Body of pancreas (tissue), 4 donors: ENCODE data around the gene ATP1A1. TPM values are rescaled to one million over a fixed set of nuclear protein-coding genes. Genes with fewer than 3 reads are reported as not detected.

Source experiments
- ATAC-seq: fragments of 150-250 bp; one replicate; pipeline ENCODE4 v1.9.1; 2016
- DNase-seq, 4 donors: peaks; one replicate each; pipeline ENCODE4 v3.0.0-alpha.2; 2019
- H3K27ac ChIP-seq, 4 donors: fragments of 200-600 bp; sonication (generic); 1 replicate in 3 of 4; 2 replicates in 1 of 4; pipeline versions ENCODE4 v1.5.1 to v1.6.1; 2016 to 2019; ENCODE audit warnings: mild to moderate bottlenecking in 1 of 4, mixed read lengths in 1 of 4, moderate library complexity in 1 of 4
- H3K27me3 ChIP-seq, 2 donors: fragments of 200-600 bp; sonication (generic); one replicate each; pipeline ENCODE4 v1.6.0; 2016; ENCODE audit warnings: mild to moderate bottlenecking in 1 of 2
- H3K36me3 ChIP-seq, 2 donors: fragments of 200-600 bp; sonication (generic); replicated peaks in 1 of 2; 2 replicates each; pipeline ENCODE4 v1.5.1; 2016; ENCODE audit warnings: low read depth in 2 of 2; ENCODE audit not compliant: insufficient read depth in 1 of 2
- H3K4me1 ChIP-seq: fragments of 200-600 bp; sonication (generic); one replicate; pipeline ENCODE4 v1.6.0; 2016
- H3K4me3 ChIP-seq, 2 donors: fragments of 200-600 bp; sonication (generic); 1 replicate in 1 of 2; 2 replicates in 1 of 2; pipeline ENCODE4 v1.5.1; 2016 to 2019
- H3K9me3 ChIP-seq, 3 donors: fragments of 200-600 bp; sonication (generic); 1 replicate in 2 of 3; 2 replicates in 1 of 3; pipeline ENCODE4 v1.5.1; 2016
- CTCF ChIP-seq, 7 experiments: fragments of 450-650 bp in 4 of 7; fragments of 200-600 bp in 3 of 7; sonication (generic) in 3 of 7; IDR thresholded peaks; one replicate each; pipeline ENCODE4 v1.5.1; 2016 to 2019; ENCODE audit warnings: antibody characterized with exemption in 7 of 7
- POLR2A ChIP-seq, 3 donors: fragments of 450-650 bp; IDR thresholded peaks; one replicate each; pipeline ENCODE4 v1.6.1; 2016; ENCODE audit warnings: antibody characterized with exemption in 3 of 3, mild to moderate bottlenecking in 2 of 3
- WGBS, 2 donors: methylation state at CpG; one replicate each; pipeline ENCODE4 v1.1.5; 2017; 5-methylcytosine and 5-hydroxymethylcytosine counted together
- intact Hi-C: fragments of 100-400 bp; cut with DNase I; formaldehyde crosslinking; loops from one replicate; pipeline ENCODE4 v1.15.1; 2023
- total RNA-seq, 2 donors: library from RNA; depleted of rRNA; stranded (reverse); fragments of >200 nt; gene quantifications; one replicate each; pipeline ENCODE4 v1.1.0, GENCODE V29; 2016

Gene ATP1A1
- total RNA-seq, 2 donors from 2014 or later: 423 to 593 TPM

- DNase-seq (no peak), ATAC-seq (no peak)
- Histone ChIP-seq H3K27me3 (no peaks in the 10 kb centered on the region), H3K9me3 (no peaks in the 10 kb centered on the region), H3K4me3 (no peak overlapping the region), H3K36me3 (no peaks in the 10 kb centered on the region), H3K27ac (peak overlapping the region in 3 of 4 donors; percentile 85 to 88 (median 86)), H3K4me1 (peaks cover 5% of the 10 kb centered on the region)
- 81 to 82% methylated on average over 7 of the region's 7 CpGs for WGBS, 2 donors
- no peak for TF ChIP-seq CTCF (IDR thresholded peaks at IDR 0.05)
- TF ChIP-seq POLR2A (IDR thresholded peaks at IDR 0.05): no peak
- intact Hi-C loops: no loop called here
These were observed 58.9 kb downstream of the ATP1A1 start for GRCh38 chr1:116431870-116432500.

DNA sequence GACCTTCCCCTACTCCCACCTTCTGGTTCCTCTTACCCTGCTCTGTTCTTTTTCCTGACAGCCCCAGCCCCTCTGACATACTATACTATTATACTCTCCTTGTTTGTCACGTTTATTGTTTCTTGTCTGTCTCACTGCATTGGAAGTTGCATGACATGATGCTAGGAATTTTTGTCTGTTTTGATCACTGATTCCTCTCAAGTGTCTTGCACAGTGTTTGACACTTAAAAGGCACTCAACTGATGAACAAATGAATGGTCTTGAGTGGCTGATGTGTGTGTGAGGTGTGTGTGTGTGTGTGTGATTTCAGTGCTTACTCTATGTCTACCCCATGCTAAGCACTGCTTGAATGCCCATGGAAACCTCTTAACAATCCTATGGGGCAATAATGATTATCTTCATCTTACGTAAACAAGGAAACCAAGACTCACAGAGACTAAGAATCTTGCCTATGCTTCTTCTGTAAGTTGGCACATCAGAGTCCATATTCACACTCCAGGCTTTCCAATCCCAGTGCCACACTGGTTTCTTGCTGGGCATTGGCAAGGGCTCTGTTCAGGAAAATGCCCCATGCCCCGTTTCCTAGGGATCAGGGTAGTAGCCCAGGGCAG, 59.7 kb downstream of the ATP1A1 start:
- TF ChIP-seq POLR2A (IDR thresholded peaks at IDR 0.05): no peak
- TF ChIP-seq CTCF (IDR thresholded peaks at IDR 0.05): no peak
- ATAC-seq (no peak), DNase-seq (no peak)
- Histone ChIP-seq H3K27me3 (no peaks in the 10 kb centered on the region), H3K4me3 (no peak overlapping the region), H3K36me3 (no peaks in the 10 kb centered on the region), H3K9me3 (no peaks in the 10 kb centered on the region), H3K27ac (peak overlapping the region; percentile 58 to 88 (median 86)), H3K4me1 (peaks cover 5% of the 10 kb centered on the region)
- intact Hi-C loops: no loop called here
- 57 to 76% methylated on average over 3 of the region's 3 CpGs for WGBS, 2 donors

DNA sequence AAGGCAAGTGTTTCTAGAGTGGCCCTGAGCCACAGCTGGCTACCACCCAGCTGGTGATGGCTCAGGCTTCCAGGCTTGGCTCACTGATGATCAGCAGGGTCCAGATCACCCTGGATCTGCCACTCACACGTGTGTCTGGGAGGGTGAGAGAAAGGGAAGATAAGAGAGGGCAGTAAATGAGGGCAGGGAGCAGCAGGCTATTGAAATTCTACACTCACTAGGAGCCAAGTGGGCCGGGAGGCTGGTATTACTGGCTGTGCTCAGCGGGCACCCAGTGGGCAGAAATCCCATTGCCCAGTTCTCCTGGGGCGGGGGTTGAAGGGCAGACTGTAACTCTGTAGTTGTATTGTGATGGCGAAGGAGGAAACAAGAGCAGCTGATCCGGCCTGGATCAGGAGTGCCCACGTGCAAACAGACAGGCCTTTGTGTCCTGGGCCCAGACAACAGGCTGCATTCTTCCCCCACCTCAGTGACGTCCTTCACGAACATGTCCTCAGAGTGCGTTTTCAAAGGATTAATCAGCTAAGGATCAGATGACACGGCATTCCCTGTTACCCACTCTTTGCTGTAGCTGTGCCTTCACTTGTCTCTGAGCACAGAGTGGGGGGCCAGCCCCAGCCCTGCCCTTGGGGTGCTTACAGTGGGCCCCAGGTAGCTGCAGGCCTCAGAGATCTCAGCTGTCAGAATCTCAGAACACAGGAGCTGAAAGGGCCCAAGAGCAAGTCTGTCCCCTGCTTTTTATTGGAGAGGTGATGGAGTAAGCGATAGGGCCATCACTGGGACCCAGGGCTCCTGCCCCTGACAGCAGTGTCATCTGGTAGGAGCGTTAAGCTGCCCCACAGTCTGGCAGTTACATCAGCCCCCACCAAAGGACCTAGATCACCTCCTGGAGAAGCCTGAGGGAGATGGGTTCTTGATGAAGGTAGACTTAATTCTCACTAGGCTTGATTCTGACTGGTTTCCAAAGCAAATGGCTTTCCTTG, 60.5 kb downstream of the ATP1A1 start:
- no peaks in the 10 kb centered on the region for H3K9me3 ChIP-seq
- peaks cover 5% of the 10 kb centered on the region for H3K4me1 ChIP-seq
- intact Hi-C loops: no loop called here
- 55 to 58% methylated on average over 10 to 13 of the region's 13 CpGs for WGBS, 2 donors
- DNase-seq (peak; percentile 65 to 84 (median 74)), ATAC-seq (peak; percentile 91)
- H3K27ac ChIP-seq: peak overlapping the region; percentile 66 to 88 (median 86)
- no peaks in the 10 kb centered on the region for H3K27me3 ChIP-seq
- no peak overlapping the region for H3K4me3 ChIP-seq
- no peaks in the 10 kb centered on the region for H3K36me3 ChIP-seq
- TF ChIP-seq CTCF (IDR thresholded peaks at IDR 0.05) (peak in 2 of 7 experiments; percentile 9 to 18), POLR2A (IDR thresholded peaks at IDR 0.05) (peak in 2 of 3 donors; percentile 26 to 28)

DNA sequence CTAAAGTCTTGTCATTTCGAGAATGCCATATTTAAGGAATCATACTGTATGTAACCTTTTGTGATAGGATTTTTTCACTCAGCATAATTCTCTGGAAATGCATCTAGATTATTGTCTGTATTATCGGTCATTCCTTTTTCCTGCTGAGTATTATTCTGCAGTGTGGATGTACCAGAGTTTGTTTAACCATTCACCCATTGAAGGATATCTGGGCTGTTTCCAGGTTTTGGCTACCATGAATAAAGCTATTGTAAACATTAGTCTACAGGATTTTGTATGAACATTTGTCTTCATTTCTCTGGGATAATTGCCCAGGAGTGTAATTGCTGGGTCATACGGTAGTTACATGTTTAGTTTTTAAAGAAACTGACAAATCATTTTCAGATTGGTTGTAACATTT, 61.8 kb downstream of the ATP1A1 start:
- Histone ChIP-seq H3K36me3 (no peaks in the 10 kb centered on the region), H3K27ac (peak overlapping the region in 2 of 4 donors; percentile 86 to 88), H3K4me3 (no peak overlapping the region), H3K27me3 (no peaks in the 10 kb centered on the region), H3K9me3 (no peaks in the 10 kb centered on the region), H3K4me1 (peaks cover 5% of the 10 kb centered on the region)
- no peak for TF ChIP-seq CTCF (IDR thresholded peaks at IDR 0.05)
- TF ChIP-seq POLR2A (IDR thresholded peaks at IDR 0.05): no peak
- WGBS, 2 donors: 83 to 86% methylated on average over 3 of the region's 3 CpGs
- intact Hi-C loops: no loop called here
- ATAC-seq (no peak), DNase-seq (no peak)
